HUDEP-2 (cell line): ENCODE measurements around the gene TNFRSF18.
"Not testable (repeated sequence)": the region's sequence is repeated elsewhere in the genome, so short reads cannot be mapped to it uniquely, and the experiment has no call there.

Experiments
- DNase-seq, 76 experiments: peaks; one replicate each; lab custom pipeline; 2025; ENCODE audit not compliant: unreplicated experiment in 76 of 76; lab: John Stamatoyannopoulos, UW

The TNFRSF18 gene

DNA sequence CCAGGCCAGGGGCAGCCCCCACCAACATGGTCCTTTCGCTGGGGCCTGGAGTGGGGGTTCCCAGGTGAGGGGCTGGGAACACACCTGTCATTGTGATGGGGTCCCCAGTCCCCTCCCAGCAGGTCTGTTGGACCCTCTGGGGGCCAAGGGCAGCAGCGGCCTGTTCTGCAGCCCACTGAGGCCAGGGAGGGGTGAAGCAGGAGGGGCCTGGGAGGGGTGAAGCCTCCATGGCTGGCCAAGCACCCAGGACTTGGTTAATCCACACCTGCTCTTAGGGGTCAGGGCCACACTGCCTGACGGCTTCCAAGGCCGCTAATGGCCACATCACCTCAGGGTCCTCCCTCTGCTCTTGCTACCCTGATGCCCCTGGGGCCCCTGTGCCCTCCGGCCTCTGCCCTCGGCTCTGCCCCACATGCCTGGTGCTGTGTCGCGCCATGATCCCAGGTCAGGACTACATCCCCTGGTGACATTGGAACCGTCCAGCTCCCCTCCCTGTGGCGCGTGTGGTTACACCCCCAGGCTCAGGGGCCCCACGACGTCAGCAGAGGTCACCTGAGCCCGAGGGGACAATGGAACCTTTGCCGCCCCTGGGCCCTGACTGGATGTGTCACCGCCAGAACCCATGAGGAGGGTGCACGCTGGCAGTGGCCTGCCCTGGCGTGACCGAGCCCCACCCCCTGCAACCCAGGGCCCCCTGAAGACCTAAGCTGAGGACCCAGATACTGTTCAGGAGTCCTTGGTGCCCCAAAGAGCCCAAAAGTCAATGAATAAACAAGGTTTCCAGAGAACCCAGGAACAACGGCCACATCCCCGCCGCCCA is 7.0 kb downstream of the TNFRSF18 start:
- no peak for DNase-seq

GRCh38 chr1:1198423-1199140 is 7.8 kb downstream of the TNFRSF18 start:
- DNase-seq, result no peak

DNA sequence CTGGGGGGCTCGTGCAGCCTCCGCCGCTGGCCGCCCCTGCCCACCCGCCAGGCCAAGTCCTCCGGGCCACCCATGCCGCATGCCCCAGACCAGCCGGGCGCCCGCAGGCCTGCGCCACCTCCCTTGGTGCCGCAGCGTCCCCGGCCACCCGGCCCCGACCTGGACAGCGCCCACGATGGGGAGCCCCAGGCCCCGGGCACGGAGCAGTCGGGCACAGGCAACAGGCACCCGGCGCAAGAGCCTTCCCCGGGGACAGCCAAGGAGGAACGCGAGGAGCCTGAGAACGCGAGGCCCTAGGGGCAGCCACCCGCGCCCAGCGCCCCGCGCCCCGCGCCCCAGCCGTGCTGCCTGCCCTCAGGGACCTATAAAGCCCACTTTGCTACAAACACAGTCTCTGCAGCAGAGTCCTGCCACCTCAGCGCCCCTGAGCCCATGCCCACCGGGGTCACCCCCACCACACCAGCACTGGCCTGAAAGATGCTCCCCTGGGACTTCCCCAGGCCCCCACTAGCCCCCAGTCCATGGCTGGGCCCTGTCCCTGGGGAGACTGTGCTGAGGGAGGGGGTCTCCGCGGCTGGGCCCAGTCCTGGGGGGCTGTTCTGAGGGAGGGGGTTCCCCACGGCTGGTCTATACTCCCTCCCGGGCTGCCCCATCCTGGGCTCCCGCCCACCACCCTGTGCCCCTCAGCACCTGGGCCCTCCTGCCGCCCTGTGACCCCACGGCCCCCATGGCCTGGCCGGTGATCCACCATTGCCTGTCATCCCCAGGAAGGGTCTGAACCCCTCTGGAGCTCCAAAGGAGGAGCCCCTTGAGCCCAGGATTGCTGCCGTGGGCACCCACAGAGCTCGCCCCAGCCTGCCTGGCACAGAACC is 8.6 kb downstream of the TNFRSF18 start:
- no peak for DNase-seq

DNA sequence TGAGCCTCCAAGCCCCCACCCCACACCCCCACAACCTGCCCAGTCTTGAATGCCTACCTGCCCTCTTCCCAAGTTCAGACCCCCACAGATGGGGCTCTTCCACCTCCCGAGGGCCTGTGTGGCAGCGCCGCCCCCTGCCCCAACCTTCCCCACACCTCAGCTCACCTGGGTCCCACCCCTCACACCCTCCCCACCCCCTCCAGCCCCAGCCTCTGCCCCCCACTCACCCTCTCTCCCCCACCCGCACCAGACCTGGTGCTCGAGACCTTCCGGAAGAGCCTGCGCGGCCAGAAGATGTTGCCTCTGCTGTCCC is 9.2 kb downstream of the TNFRSF18 start:
- no peak for DNase-seq

- DNase-seq, result no peak
Observed at GRCh38 chr1:1196431-1197187, 9.8 kb downstream of the TNFRSF18 start.

DNA sequence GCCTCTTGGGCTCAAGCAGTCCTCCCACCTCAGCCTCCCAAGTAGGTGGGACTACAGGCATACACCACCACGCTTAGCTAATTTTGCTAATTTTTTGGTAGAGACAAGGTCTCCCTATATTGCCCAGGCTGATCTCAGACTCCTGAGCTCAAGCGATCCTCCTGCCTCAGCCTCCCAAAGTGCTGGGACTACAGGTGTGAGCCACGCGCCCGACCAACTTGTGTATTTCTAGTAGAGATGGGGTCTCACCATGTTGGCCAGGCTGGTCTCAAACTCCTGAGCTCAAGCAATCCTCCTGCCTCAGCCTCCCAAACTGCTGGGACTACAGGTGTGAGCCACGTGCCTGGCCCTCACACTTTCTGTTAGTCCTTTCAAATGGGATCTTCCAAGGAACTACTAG is 10.7 kb downstream of the TNFRSF18 start:
- not testable (repeated sequence) for DNase-seq

- DNase-seq, result no peak
Observed at GRCh38 chr1:1194723-1195122, 11.7 kb downstream of the TNFRSF18 start.

- DNase-seq, result no peak
Observed at GRCh38 chr1:1191734-1192133, 14.7 kb downstream of the TNFRSF18 start.

DNA sequence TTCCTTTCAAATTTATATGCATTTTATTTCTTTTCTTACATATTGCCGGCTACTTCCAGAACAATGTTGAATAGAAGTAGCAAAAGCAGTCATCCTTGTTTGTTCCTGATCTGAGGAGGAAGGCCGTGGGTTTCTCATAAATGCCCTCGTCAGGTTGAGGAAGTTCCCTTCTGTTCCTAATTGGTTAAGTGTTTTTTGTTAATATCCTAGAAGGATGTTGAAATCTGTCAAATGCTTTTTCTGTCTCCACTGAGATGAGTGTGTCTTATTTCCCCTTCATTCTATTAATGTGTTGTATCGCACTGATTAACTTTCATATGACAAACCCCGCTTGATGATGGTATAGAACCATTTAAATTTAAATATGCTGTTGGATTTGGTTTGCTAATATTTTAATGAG is 17.3 kb downstream of the TNFRSF18 start:
- no peak for DNase-seq

GRCh38 chr1:1187938-1188337 is 18.5 kb downstream of the TNFRSF18 start:
- no peak for DNase-seq

DNA sequence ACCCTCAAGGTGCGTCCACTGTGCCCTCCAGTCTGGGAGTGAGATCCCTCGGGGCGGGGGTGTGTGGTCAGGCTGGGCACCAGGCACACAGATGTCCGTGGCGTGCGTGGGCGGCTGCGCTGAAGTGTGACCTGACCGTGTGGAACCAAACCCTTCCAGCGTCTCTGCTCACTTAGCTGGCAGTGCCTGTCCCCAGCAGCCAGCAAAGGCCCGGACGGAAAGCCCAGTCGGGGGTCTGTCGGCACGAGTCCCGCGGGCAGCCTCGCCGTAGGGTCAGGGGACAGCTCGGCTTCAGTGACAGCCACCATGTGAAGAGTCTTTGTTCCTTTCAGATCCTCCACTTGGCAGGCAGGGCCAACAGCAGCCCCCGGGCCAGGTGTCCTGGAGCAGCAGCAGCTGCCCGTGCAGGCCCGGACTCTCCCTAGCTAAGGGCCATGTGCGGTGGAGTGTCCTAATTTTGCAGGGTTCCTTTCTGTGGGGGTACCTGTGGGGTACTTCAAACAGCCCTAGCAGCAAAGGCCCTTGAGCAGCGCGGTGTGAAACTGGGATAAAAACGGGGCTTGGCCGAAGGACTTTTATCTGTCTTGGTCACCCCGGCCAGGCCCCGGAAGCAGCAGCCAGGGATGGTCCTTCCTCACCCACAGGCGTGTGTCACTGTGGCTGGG is 21.2 kb downstream of the TNFRSF18 start:
- peak in 1 of 76 experiments; percentile 7 for DNase-seq

- no peak for DNase-seq
Observed at GRCh38 chr1:1183833-1184775, 22.3 kb downstream of the TNFRSF18 start.

GRCh38 chr1:1183221-1183747 is 23.1 kb downstream of the TNFRSF18 start:
- DNase-seq, result no peak

DNA sequence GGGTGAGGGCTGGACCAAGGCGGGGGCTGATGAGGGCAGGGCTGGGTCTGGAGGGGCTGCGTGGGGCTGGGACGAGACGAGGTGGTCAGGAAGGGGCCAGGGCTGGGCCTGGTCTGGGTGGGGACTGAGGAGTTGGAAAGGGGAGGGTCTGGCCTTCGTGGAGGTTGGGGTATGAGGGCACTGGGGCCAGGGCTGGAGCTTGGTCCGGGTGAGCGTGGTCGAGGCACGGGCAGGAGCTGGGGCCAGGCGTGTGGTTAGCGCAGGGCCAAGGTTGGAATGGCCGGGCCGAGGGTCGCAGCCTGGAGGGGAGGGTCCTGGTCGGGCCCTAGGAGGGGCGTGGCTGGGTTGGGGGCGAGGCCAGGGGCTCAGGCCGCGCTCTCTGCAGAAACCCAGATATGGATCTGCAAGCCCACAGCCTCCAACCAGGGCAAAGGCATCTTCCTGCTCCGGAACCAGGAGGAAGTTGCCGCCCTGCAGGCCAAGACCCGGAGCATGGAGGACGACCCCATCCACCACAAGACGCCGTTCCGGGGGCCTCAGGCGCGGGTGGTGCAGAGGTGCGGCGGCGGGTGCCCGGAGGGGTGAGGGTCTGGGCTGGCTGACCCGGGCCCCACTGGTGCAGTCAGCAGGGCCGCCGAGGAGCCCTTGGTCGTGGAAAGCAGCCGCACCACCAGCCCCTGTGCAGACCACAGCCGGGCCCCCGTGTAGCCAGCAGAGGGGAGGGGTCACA is 23.7 kb downstream of the TNFRSF18 start:
- DNase-seq, result no peak

DNA sequence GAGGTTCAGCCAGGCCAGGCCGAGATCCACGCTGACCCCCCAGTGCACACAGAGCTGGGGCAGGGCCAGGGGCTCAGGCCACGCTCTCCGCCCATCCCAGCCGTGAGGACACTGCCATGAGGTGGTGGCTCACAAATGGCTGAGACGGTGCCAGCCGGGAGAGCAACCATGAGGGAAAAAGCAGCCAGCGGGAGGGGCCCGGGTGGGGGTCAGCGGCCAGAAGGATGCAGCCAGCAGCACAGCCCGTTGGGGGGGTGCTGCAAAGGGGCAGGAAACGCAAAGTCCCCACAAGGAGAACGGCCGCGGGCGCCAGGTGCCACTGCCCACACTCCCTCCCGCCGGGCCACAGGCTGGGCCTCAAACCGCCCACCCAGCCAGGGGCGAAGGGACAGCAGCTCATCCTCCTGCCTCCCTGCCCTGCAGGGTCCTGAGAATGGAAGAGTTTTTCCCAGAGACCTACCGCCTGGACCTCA is 24.4 kb downstream of the TNFRSF18 start:
- DNase-seq, result no peak

DNA sequence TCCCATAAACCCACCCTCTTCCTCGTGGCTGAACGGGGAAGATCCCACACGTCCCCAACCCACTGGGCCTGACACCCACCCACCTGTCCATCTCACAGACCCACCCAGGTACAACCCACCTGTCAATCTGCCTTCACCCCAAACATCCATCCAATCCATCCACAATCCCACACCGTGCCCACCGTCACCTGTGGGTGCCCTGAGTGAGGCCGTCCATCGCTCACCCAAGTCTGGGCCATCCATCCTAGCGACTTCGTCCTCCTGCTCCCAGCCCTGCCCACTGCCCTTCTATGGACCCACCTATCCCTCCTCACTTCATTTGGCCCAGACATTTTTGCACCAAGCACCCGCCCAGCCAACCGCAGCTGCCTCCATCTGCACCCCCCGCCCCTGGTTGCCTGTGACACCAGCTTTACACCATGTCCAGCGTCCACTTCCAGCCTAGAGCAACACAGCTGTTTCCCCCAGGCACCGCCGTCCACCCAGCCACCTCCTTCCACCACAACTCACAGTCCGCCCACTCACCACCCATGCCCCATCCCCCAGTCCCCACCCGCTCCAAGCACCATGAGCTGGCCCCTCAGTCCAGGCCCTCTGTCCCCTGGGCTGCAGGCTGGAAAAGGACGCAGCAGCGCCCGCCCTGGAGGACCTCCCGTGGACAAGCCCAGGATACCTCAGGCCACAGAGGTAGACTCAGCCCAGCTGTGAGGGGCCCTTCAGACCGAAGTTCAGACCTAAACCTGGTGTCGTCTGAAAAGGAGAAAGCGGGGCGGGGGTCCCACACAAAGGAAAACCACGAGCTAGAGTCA is 25.1 kb downstream of the TNFRSF18 start:
- DNase-seq, result no peak
